GM21528 (cell line): ENCODE data around the gene PELI3.

Source experiments
- ATAC-seq: cut with Tn5 transposase; IDR thresholded peaks from one replicate; pipeline ENCODE4 v1.9.1; 2021; ENCODE audit warnings: mild to moderate bottlenecking, moderate library complexity; ENCODE audit not compliant: unreplicated experiment, low FRiP score

PELI3 gene

GRCh38 chr11:66495401-66495854 lies 28.7 kb downstream of the PELI3 start:
- ATAC-seq: no peak

DNA sequence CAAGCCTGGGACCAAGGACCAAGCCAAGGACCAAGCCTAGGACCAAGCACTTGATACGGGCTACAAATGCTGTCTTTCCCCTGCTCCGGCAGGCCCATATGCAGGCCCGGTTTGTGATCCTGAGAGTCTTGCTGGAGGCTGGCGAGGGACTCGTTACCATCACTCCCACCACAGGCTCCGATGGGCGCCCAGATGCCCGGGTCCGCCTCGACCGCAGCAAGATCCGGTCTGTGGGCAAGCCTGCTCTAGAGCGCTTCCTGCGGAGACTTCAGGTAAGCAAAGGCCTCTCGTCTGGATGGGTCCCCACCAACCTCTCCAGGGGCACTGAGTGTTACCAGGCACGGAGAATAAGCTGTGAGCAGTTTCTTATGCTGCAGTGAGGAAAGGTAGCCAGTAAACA lies 30.5 kb downstream of the PELI3 start:
- no peak for ATAC-seq

DNA sequence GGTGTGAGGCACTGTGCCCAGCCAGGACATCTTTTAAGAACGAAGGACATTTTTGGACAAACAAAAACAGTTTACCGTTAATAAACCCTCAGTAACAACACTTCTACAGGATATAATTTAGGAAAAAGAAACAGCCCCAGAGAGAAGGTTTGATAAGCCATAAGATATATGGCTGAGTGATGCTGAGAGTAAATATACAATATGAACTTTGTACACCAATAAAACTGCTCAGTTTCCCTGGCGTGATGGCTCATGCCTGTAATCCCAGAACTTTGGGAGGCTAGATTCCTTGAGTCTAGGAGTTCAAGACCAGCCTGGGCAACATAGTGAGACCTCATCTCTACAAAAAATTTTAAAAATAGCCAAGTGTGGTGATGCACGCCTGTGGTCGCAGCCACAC lies 31.8 kb downstream of the PELI3 start:
- no peak for ATAC-seq

DNA sequence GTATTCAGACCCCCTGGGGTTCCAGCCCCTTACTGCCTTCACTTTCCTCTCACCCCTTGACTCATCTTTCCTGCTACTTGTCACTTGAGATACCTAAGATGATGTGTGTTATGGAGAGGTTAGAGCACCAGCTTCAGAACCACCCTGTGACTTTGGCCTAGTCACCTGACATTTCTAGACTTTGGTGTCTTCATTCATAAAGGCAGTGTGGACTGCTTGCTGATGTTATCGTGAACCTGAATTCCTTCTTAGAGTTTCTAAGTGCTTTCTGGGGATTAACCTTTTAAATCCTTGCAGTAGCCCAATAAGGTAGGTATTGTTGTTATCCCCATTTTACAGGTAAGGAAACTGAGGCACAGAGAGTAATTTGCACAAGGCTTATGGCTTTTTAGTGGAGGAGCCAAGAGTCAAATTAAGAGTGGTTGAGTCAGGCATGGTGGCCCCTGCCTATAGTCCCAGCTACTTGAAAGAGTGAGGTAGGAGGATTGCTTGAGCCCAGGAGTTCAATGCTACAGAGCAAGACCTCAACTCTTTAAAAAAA lies 38.6 kb downstream of the PELI3 start:
- ATAC-seq: no peak

- no peak for ATAC-seq
Measured at GRCh38 chr11:66509131-66509561, 42.4 kb downstream of the PELI3 start.

GRCh38 chr11:66510271-66510989 lies 43.7 kb downstream of the PELI3 start, which contains the start of gene BBS1:
Gene BBS1, plus strand, starts transcription at chr11:66510635. Its CDS starts 25 bp downstream, at chr11:66510660.
- ATAC-seq: peak; percentile 65

- ATAC-seq: no peak
Measured at GRCh38 chr11:66510990-66511339, 44.3 kb downstream of the PELI3 start.

- ATAC-seq: no peak
Measured at GRCh38 chr11:66523611-66524010, 56.9 kb downstream of the PELI3 start.

DNA sequence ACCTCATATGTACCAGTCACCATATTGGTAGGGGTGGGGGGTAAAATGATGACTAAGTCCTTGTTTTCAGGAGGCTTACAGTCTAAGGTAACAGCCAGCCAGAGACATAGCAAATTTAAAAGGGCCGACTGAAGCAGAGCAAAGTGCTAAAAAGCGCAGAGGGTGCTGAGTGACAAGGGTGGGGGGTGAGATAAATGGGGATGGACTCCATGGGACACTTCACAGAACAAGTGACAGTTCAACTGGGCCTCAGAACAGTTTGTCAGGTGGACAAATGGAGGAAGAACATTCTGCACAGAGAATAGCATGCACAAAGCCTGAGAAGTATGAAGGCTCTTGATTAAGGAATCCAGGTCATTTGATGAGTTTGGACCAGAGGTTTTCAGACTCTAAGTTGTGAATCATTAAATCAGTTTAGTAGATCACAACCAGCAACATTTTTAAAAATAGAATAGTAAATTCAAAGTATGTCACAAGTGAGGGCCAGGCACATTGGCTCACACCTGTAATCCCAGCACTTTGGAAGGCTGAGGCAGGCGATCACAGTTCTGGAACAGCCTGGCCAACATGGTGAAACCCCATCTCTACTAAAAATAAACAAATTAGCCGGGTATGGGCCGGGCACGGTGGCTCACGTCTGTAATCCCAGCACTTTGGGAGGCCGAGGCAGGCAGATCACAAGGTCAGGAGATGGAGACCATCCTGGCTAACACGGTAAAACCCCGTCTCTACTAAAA lies 57.8 kb downstream of the PELI3 start:
- no peak for ATAC-seq
